ENCODE results near the gene NOA1. TPM values are rescaled to one million over a fixed set of nuclear protein-coding genes. Genes with fewer than 3 reads are reported as not detected.
"Not testable (repeated sequence)": the region's sequence is repeated elsewhere in the genome, so short reads cannot be mapped to it uniquely, and the experiment has no call there.

Gene NOA1
- polyA plus RNA-seq, 10 donors = 15.1 to 19.6 (median 17.7) TPM

GRCh38 chr4:56971383-56971782 lies 6.0 kb downstream of the NOA1 start:
- DNase-seq = no peak

- DNase-seq = no peak
These were observed 16.3 kb downstream of the NOA1 start for GRCh38 chr4:56961107-56961500.

- peak in 2 of 3 donors; percentile 26 to 49 for DNase-seq
These were observed 18.3 kb downstream of the NOA1 start for GRCh38 chr4:56959100-56959499.

GRCh38 chr4:56958111-56958517 lies 19.3 kb downstream of the NOA1 start:
- peak; percentile 90 to 98 (median 96) for DNase-seq

GRCh38 chr4:56953680-56954520 lies 23.5 kb downstream of the NOA1 start:
- DNase-seq = no peak

GRCh38 chr4:56941403-56941802 lies 36.0 kb downstream of the NOA1 start:
- no peak for DNase-seq

- DNase-seq = peak in 2 of 3 donors; percentile 47 to 68
These were observed 36.4 kb downstream of the NOA1 start for GRCh38 chr4:56940971-56941370.

- no peak for DNase-seq
These were observed 37.0 kb downstream of the NOA1 start for GRCh38 chr4:56940403-56940802.

- not testable (repeated sequence) for DNase-seq
These were observed 37.6 kb downstream of the NOA1 start for GRCh38 chr4:56939826-56940225.

- peak in 1 of 3 donors; percentile 72 for DNase-seq
These were observed 40.1 kb downstream of the NOA1 start for GRCh38 chr4:56937262-56937661.

GRCh38 chr4:56931924-56932323 lies 45.5 kb downstream of the NOA1 start:
- DNase-seq = no peak

- no peak for DNase-seq
These were observed 46.8 kb downstream of the NOA1 start for GRCh38 chr4:56930638-56931037.

GRCh38 chr4:56927196-56927595 lies 50.2 kb downstream of the NOA1 start:
- no peak for DNase-seq

GRCh38 chr4:56914977-56915376 lies 62.4 kb downstream of the NOA1 start:
- DNase-seq = not testable (repeated sequence)

GRCh38 chr4:56914336-56914735 lies 63.1 kb downstream of the NOA1 start:
- DNase-seq = no peak

Other genes with a start within 250 kb of the NOA1 start
- gene SPINK2, start 155.9 kb downstream of the NOA1 start, polyA plus RNA-seq (ENCODE audit: insufficient read length in 10 of 10) = under 1 TPM in 2 of 10 donors, not detected in 8; 0.24 to 0.32 TPM
- 10 to 100 TPM; 20.9 to 30.6 (median 24.7) TPM for gene REST, start 69.7 kb downstream of the NOA1 start, polyA plus RNA-seq (ENCODE audit: insufficient read length in 10 of 10)
- gene POLR2B, start 1.3 kb upstream of the NOA1 start, polyA plus RNA-seq (ENCODE audit: insufficient read length in 10 of 10) = 10 to 100 TPM; 63.5 to 90.7 (median 78.9) TPM
- 100 to 1,000 TPM; 110 to 173 (median 127) TPM for gene IGFBP7, start 132.8 kb upstream of the NOA1 start, polyA plus RNA-seq (ENCODE audit: insufficient read length in 10 of 10)